HG03097 (cell line): ENCODE measurements around the gene CBARP.
"Not testable (repeated sequence)": the region's sequence is repeated elsewhere in the genome, so short reads cannot be mapped to it uniquely, and the experiment has no call there.

ENCODE experiments used
- ATAC-seq: cut with Tn5 transposase; IDR thresholded peaks from one replicate; pipeline ENCODE4 v1.9.1; 2021; ENCODE audit not compliant: unreplicated experiment, low FRiP score

Gene CBARP

DNA sequence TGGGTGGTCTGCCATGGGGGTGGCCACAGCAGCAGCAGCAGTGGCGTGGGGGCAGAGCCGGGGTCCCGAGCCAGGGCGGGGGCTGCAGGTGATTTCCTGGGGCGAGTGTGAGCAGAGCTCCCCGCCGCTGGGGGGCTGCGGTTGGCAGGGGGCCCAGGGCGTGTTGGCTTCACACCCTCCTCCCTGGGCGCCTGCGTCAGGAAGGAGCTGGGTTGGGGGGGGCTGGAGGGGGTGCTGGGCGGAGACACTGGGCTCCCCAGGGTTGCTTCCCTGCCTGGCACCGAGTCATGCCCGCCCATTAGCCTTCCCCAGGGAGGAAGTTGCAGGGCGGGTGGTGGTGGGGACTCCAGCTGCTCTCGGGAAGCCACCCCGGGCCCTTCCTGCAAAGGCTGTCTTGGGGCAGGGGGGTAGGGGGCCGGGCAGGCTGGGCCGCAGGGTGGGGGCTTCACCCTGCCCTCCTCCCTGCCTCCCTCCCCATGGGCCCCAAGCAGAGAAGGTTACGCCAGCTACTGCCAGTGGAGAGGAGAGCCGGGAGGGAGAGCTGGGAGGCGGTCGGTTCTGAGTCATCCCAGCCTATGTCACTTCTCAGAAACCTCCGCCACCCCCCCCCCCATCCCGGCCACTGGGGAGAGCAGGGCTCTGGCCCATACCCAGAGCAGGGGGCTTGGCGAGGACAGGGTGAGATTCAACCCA is 15.2 kb upstream of the CBARP start:
- ATAC-seq, result no peak

DNA sequence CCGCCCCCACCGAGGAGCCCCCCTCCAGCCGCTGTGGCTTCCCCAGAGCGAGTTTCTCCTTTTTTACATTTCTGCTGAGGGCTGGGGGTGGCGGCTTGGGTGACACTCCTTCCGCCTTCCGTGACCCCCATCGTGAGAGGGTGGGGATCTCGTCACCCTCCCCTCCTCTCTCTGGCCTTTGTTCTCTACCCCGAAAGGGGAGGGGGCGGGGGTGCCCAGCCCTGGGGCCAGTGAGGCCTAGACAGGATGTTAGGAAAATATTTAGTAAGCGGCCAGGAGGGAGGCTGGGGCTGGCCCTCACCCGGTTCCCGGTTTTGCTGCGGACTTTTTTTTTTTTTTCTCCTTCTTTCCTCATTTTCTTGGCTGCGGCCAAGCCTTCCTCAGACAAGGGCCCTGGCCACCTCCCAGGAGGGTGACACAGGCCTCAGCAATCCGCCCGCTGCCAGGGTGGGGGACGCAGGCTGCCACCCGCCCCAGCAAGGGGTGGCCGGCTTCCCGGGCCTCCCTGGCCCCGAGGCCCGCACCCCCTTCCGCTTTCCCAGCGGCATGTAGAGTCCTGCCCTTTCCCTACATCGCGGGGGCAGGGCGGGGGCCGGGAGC is 14.5 kb upstream of the CBARP start:
- ATAC-seq, result no peak

DNA sequence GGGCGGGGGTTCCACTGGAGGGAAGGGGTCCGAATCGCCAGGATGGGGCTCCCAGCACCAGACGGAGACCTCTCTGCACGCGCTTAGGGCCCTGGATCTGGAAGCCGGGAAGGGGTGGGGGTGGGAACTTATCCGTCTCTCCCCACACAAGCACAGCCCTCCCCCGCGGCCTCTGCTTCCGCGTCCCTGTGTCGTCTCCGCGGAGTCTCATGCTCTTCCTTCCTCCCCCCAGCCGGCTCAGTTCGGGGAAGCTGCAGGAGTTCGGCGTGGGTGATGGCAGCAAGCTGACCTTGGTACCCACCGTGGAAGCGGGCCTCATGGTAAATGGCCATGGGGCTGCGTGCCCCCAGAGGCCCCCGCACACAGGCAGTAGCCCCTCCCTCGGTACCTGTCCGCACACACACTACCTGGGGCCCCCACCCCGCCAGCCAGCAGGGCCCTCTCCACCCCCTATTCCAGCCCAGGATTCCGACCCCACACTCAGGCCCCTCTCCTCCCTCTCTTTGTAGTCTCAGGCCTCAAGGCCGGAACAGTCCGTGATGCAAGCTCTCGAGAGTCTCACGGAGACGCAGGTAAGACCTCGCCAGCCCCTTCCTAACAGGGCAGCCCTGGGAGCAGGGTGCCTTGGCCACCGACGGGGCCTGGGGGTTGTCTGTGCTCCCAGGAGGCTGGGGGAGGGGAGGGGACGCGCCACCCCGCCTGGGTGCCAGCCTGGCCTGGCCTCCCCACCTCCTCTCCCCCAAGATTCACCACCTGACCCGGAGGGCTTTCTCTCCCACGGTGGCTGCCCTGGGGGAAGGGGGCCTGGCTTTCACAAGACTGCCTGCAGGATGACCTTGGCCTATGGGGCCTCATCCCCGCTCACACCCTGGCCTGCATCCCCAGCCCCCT is 13.8 kb upstream of the CBARP start:
- no peak for ATAC-seq

DNA sequence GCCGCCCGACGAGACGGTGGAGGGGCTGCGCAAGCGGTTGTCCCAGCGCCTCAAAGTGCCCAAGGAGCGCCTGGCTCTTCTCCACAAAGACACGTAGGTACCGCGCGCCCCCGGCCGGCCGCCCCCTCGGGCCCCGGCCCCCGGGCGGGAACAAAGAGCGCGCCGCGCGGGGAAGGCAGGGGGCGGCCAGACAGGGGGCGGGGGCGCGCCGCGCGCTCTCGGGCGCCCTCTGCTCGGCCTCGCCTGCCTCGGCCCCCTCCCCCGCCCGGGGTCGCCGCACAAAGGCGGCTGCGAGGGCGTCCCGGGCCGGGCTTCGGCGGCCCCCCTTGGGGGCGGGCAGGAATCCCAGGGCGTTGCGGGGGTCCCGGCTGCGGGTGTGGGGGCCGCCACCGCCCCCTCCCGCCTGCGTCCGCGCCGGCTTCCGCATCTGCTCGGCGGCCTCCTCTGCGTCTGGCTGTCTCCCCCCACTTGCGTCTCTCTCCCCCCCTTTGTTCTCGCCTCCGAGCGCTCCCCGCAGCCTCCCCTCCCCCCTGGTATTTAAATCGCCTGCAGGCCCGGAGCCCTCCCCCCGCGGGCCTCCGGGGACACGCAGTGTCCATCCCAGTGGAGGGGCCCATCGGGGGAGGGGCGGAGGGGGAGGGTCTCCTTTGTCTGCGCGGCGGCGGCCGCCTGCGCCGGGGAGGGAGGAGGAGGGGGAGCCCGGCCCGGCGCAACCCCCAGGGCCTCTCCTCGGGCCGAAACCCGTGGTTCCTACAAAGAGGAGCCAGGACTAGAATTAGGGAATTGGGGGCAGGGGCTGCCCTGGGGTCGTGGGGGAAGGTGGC is 12.8 kb upstream of the CBARP start:
- no peak for ATAC-seq

DNA sequence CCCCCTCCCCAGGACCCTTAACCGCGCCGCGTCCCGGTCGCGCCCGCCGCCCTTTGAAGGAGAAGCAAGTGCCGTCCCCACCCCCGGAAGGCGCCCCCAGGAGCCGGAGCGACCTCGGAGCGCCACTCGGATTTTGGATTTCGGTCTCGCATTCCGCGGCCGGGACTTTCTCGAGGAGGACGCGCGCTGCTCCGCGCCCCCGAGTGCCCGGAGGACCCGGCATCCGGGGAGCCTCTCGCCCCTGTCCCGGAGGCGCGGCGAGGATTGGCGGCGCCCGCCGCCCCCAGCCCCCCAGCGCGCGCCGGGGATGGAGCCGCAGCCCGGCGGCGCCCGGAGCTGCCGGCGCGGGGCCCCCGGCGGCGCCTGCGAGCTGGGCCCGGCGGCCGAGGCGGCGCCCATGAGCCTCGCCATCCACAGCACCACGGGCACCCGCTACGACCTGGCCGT is 12.2 kb upstream of the CBARP start:
- ATAC-seq, result no peak

DNA sequence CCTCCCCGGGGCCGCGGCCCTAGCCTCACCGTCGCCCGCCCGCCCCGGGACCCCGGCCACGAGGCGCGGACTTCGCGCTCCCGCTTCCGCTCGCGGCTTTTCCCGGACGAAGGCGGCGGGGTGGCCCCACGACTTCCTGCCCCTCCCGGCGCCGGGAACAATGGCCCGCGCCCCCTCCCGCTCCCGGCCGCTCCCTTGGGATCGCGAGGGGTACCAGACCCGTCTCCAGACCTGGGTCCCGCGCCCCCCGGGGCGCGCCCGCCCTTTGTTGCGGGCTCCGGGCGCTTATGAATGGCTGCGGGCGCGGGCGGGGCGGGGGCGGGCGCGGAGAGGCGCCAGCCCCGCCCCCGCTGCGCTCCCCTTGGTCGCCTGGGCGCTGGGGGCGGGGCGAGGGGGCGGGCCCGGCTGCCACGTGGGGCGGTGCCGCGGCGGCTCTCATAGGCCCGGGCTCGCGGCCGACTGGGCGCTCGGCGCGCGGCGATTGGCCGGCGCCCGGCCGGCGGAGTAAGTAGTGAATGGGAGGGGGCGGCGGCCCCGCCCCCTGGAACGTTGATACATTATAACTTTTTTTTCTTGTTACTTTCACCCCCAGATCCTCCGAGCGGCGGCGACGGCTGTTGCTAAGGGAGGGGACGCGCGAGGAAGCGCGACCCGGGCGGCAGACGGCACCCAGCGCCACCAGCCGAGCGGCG is 11.6 kb upstream of the CBARP start:
- peak; percentile 39 for ATAC-seq

- ATAC-seq, result peak; percentile 26
Measured at GRCh38 chr19:1248786-1249297, 11.0 kb upstream of the CBARP start.

DNA sequence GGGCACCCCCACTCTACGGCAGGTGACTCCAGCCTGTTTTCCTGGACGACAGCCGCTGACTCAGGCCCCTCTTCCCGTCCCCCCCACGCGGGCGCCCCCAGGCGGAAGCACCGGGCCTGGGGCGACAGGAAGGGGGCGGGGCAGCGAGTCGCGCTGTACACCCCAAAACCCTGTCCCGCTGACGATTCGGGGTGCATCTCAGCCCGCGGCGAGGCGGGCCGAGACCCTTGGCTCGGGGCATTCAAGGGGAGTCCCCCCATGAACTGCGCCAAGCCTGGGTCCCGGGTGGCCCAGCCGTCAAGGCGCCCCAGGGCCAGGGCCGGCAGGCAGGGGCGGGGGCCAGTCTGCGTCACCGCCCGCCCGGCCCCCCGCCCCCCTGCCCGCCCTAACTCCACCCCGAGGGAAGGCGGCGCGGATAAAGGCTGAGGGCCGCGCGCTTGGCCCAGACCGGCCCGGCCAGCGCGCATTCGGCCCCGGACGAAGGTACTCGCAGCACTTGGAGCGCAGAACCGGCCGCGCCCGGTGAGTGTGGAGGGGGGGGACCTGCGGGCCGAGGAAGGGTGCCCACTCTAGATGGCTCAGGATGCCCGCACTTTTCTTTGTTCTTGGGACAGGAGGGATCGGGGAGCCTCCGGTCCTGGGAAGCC is 10.5 kb upstream of the CBARP start, which contains the start of gene MIDN:
MIDN (plus strand) TSS at position 445 of the 647 bp plus-strand sequence. CDS start 1,714 bp downstream, outside the sequence.
- ATAC-seq, result peak; percentile 9

GRCh38 chr19:1247748-1248138 is 9.9 kb upstream of the CBARP start:
- no peak for ATAC-seq

DNA sequence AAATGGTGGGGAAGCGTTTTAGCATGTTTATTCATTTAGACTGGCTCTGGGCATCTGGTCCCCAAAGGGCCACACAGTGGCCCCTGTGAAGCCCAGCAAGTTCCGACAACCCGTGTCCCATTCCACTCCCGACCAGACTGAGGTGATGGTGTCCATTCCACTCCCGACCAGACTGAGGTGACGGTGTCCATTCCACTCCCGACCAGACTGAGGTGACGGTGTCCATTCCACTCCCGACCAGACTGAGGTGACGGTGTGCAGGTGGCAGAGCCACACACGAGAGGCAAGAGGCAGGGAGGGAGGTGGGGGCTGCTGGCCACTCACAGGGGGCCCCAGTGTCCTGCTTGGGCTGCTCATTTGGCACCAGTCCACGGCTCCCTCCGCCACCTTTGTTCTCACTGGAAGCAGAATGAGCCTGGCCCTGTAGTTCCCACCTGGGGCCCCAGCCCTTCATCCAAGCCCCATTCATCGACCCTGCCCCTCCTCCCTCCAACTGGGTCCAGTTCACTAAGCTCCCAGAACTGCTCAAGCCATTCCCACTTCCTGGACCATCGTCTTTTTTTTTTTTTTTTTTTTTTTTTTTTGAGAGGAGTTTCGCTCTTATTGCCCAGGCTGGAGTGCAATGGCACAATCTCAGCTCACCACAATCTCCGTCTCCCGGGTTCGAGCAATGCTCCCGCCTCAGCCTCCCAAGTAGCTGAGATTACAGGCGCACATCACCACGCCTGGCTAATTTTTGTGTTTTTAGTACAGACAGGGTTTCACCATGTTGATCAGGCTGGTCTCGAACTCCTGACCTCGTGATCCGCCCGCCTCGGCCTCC is 8.7 kb upstream of the CBARP start:
- ATAC-seq, result not testable (repeated sequence)

GRCh38 chr19:1245494-1246264 is 7.9 kb upstream of the CBARP start:
- ATAC-seq, result no peak

DNA sequence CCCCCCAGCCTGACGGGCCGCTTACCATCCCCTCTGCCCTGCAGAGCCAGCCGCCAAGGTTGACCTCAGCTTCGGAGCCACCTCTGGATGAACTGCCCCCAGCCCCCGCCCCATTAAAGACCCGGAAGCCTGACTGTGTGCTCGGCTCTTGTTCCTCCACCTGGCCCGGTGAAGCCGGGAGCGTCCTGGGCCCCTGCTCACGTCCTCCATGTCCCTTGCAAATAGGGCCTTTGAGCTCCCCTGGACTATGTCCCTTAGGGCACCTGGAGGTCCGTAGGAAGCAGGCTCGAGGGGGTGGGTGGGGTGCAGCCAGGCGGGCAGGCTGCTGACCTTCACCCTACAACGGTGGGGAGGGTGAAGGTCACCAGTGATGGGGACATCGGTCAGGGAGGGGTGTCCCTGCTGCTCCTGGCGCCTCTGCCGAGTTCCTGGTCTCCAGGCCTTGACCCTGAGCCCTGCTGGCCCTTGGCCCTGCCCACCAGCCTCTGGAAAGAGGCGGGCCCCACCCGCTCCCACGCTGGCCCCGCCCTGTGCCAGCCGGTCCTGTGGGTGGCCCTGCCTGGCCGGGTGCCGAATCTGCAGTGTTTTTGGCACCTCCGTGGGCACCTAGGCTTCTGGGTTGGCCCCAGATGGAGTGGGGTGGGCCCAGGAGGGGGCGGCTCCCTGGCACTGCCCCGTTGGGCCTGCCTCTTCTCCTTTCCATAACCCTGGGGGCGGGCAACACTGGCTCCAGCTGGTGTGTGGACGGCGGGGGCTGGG is 7.1 kb upstream of the CBARP start:
- ATAC-seq, result no peak

GRCh38 chr19:1243768-1244692 is 6.2 kb upstream of the CBARP start:
- no peak for ATAC-seq

GRCh38 chr19:1241417-1242095 is 3.8 kb upstream of the CBARP start, which contains the start of gene ATP5F1D:
Gene ATP5F1D, plus strand, starts transcription at chr19:1241751. Its CDS starts 100 bp downstream, at chr19:1241851.
- ATAC-seq, result peak; percentile 57

DNA sequence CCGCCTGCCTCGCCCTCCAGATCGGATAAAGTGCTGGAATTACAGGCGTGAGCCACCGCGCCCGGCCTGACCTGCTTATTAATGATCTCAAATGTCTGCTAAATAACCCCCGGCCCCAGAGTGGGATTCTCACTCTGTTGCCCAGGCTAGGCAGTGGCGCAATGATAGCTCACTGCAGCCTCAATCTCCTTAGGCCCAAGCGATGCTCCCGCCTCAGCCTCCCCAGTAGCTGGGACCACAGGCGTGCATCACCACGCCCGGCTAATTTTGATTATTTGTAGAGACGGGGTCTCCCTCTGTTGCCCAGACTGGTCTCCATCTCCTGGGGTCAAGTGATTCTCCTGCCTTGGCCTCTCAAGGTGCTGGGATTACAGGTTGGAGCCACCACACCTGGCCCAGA is 3.1 kb upstream of the CBARP start:
- no peak for ATAC-seq
